GM12873 (cell line): ENCODE data around the gene CHEK1.

Experiments
- CTCF ChIP-seq: IDR thresholded peaks from 2 replicates; pipeline ENCODE4 v1.5.1; 2012; ENCODE audit warnings: low read depth, mild to moderate bottlenecking, moderate library complexity, low read length, control low read depth; ENCODE audit not compliant: insufficient read depth; ENCODE audit errors: missing control alignments

The CHEK1 gene

GRCh38 chr11:125694951-125695350, 70.0 kb downstream of the CHEK1 start:
- no peak for TF ChIP-seq CTCF

- TF ChIP-seq CTCF = no peak
These were observed 76.2 kb downstream of the CHEK1 start for GRCh38 chr11:125701018-125701610.

- TF ChIP-seq CTCF = no peak
These were observed 77.1 kb downstream of the CHEK1 start for GRCh38 chr11:125701858-125702621.

- no peak for TF ChIP-seq CTCF
These were observed 95.8 kb downstream of the CHEK1 start for GRCh38 chr11:125720781-125721180.

- TF ChIP-seq CTCF = peak; percentile 35
These were observed 99.2 kb downstream of the CHEK1 start for GRCh38 chr11:125724125-125724524.
